Ishikawa (cell line): Measurements from ENCODE around the gene ENOX1.

Experiments used
- CREB1 ChIP-seq: IDR thresholded peaks from 2 replicates; pipeline ENCODE4 v1.6.1; 2012; ENCODE audit warnings: low read depth
- EP300 ChIP-seq: IDR thresholded peaks from 2 replicates; pipeline ENCODE4 v1.6.1; 2012; ENCODE audit warnings: borderline replicate concordance
- MAX ChIP-seq: IDR thresholded peaks from 2 replicates; pipeline ENCODE4 v1.6.1; 2012
- REST ChIP-seq: IDR thresholded peaks from 2 replicates; pipeline ENCODE4 v1.6.1; 2012; ENCODE audit warnings: low read depth, mild to moderate bottlenecking
- TAF1 ChIP-seq: IDR thresholded peaks from 2 replicates; pipeline ENCODE4 v1.6.1; 2012; ENCODE audit warnings: low read depth, mild to moderate bottlenecking
- TEAD4 ChIP-seq: IDR thresholded peaks from 2 replicates; pipeline ENCODE4 v1.6.1; 2012
- USF1 ChIP-seq: IDR thresholded peaks from 2 replicates; pipeline ENCODE4 v1.6.1; 2012

GRCh38 chr13:43354153-43354945 lies 432.4 kb downstream of the ENOX1 start:
- TF ChIP-seq TAF1: no peak
- TF ChIP-seq MAX: no peak
- no peak for TF ChIP-seq USF1
- TF ChIP-seq TEAD4: no peak
- TF ChIP-seq EP300: no peak
- TF ChIP-seq CREB1: no peak
- TF ChIP-seq REST: no peak
